NCI-H446 treated with DMSO at 0.1 percent for 48 hours (cell line): ENCODE data around the gene FOXN3.
A peak's percentile ranks its signal among the peaks of the same experiment; 100 is the strongest.

Source experiments
- DNase-seq: peaks from one replicate; lab custom pipeline; 2025; lab: John Stamatoyannopoulos, UW

Gene FOXN3

GRCh38 chr14:89330236-89331002 lies 86.6 kb downstream of the FOXN3 start:
- no peak for DNase-seq

DNA sequence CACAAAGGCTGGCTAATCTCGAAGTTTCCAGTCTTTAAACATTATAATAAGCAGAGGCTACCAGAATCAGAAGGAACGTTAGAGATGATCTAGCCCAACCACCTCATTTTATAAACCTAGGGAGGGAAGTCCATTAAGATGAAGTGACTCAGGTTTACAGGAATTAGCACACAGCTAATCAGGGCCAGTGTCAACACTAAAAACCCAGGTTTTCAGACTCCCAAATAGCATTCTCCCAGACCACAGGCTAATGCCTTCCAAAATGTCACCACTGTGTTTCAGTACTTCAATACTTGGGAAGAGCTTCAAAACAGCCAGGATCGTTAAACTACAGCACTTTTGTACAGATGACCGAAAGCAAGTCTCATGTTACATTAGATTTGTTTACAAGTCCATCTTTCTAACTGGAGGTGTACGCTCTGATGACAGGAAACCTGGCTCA lies 89.2 kb downstream of the FOXN3 start:
- no peak for DNase-seq

DNA sequence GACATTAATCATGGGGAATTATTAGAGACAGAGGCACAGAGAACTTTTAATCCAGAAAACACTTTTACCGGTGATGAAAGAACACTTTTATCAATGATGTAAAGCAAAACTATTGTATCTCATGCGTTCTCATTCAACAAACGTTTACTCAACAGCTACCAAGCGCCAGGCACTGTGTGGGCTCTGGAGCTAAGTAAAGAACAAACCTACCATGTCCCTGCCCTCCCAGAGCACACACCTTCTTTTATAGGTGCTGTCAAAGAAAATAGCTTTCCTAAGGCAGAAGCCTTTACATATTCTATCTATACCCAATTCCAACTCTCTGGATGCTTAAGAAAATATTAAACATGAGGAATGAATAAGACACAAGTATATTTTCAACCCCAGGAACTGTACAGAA lies 91.1 kb downstream of the FOXN3 start:
- no peak for DNase-seq

GRCh38 chr14:89325299-89325883 lies 91.6 kb downstream of the FOXN3 start:
- DNase-seq = no peak

- no peak for DNase-seq
Observed at GRCh38 chr14:89324501-89325298, 92.3 kb downstream of the FOXN3 start.

GRCh38 chr14:89320381-89321000 lies 96.5 kb downstream of the FOXN3 start:
- DNase-seq = no peak

DNA sequence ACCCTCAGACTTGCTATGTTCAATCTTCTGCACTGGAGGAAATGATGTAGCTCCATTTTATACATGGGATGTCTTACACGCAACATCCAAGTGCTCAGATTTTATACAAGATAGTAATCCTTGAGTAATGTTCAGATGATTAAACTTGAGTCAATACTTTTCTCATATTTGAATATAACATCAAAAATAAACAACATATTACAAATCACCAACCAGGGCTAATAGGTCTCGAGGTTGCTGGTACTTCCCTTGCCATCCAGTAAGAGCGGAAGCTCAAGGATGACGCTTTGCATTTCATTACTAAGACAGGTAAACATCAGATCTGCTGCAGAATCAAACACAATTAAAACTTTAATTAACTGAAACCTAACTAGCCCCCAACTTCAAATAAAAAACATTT lies 97.3 kb downstream of the FOXN3 start:
- no peak for DNase-seq

- no peak for DNase-seq
Observed at GRCh38 chr14:89317051-89317691, 99.9 kb downstream of the FOXN3 start.

GRCh38 chr14:89315493-89316470 lies 101.3 kb downstream of the FOXN3 start:
- DNase-seq = no peak

DNA sequence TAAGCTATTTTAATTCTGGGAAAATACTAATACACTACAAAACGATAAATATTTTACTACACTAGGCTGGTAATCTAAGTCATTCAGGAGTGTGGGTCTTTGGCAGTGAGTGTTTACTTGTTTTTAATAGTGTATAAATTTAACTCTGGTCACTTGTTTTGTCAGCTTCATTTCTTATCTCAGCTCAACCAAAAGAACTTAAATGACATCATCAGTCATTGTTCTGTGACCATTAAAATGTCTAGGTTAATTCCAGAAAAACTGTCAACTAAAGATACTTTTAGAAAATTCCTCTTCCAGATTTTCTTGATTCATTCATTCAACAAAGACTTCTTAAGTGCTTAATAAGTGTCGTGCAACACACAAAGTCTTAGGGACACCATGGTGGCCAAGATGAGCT lies 102.8 kb downstream of the FOXN3 start:
- no peak for DNase-seq

DNA sequence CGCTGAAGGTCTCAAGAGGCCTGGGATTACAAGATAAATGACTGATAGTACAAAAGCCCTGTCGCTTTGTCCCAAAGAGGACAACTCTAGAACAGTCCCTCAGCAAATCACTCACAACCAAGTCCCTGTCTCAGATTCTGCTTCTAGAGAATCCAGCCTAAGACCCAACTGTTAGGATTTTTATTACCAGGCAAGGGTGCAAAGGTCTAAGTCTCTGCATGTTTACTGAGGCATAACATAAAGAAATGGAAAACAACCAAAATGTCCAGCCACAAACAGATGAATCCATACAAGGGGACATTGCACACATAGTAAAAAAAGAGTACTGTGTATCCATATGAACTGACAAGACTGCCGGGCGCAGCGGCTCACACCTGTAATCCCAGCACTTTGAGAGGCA lies 104.1 kb downstream of the FOXN3 start:
- DNase-seq = no peak

GRCh38 chr14:89310211-89310610 lies 106.8 kb downstream of the FOXN3 start:
- DNase-seq = no peak

- DNase-seq = no peak
Observed at GRCh38 chr14:89309670-89310177, 107.3 kb downstream of the FOXN3 start.

- DNase-seq = no peak
Observed at GRCh38 chr14:89308232-89308959, 108.6 kb downstream of the FOXN3 start.

DNA sequence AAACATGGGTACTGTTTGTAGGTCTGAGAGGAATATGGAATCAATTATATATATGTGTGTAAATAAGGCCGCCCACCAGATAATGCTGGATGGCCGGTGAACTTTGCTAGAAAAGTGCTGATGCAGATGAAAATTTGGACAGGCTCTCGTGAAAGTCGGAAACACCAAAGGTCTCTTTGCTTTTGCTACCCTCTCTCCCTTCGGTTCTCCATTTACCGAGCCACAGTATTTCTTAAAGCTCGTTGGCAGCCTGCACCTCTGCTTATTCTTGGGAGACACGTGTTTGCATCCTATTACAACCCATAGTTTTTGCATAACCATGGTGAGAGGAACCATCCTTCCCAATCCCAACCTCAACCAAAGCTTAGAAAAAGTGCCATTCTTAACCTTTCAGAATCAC lies 109.6 kb downstream of the FOXN3 start:
- DNase-seq = no peak

DNA sequence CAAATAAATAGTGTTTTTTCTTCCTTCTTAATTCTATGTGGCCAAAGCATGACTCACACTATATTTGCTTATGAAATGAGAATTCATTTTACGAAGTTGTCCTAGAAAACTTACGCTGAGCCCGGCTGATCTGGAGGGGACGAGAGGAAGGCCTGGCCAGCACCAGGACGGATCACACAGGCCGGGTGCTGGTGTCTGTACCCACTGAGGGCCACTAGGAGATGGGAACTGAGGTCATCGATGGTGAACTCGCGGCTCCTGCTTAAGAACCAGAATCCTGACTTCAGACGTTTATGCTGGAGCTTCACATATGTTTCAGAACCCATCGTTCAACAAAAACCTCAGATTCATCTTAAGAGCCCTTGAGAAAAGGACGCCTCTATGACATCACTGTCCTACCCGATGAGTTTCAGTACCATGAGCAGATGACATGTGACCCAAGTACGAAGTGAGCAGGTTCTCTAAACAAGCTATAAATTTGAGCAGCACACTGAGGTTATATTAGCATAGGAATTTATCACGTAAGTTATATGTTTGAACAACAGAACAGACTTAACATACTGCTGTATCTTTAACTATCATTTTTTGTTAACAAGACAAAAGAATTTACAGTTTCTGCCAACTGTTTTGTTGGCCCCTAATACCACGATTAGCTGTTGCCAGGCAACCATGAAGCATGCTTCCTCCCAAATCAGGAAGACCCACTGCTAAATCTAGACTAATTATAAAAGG lies 111.9 kb downstream of the FOXN3 start:
- DNase-seq = peak; percentile 65

DNA sequence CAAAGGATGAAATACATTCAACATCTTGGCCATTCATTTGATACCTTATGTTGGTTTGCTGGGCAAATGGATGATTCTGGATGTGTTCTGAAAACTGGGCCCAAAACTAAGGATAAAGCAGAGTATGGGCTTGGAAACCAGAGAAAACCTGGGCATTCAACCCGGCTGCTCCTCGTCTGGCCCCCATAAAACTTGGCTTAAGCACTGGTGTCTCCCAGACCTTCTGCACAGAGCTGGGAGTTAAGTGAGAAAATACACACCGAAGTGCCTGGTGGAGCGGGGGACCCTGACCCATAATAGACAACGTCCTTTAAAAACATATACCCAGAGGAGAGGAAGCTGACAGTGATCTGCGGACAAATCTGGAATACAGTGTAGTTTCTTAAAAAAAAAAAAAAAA lies 112.5 kb downstream of the FOXN3 start:
- peak; percentile 22 for DNase-seq

GRCh38 chr14:89303456-89304435 lies 113.3 kb downstream of the FOXN3 start:
- peak; percentile 30 for DNase-seq
